Fibroblast of skin of back (primary cell): ENCODE results near the gene RBM7. TPM values are rescaled to one million over a fixed set of nuclear protein-coding genes. Genes with fewer than 3 reads are reported as not detected.

Experiments used
- DNase-seq: peaks from one replicate; pipeline ENCODE4 v3.0.0-alpha.2; 2013
- polyA plus RNA-seq, 2 experiments: library from polyadenylated mRNA; unstranded; fragments of 120-200 nt; gene quantifications; one replicate each; pipeline ENCODE4 v1.2.1, GENCODE V29; 2013; ENCODE audit not compliant: insufficient read length in 2 of 2

The RBM7 gene
- 49.6 TPM for polyA plus RNA-seq (2013, experiment 1 of 2; ENCODE audit: insufficient read length)
- polyA plus RNA-seq (2013, experiment 2 of 2; ENCODE audit: insufficient read length): 35.7 TPM

- DNase-seq: peak; percentile 99
Observed at GRCh38 chr11:114400216-114400914, at the start of gene RBM7, which contains the start of gene C11orf71. Gene RBM7 (plus strand): TSS chr11:114400666. CDS start chr11:114400672, 6 bp downstream. Gene C11orf71 (minus strand): TSS chr11:114400511. CDS start chr11:114400331, 180 bp downstream.

- DNase-seq: peak; percentile 72
Observed at GRCh38 chr11:114353443-114353842, 47.0 kb upstream of the RBM7 start.

GRCh38 chr11:114354076-114354475 lies 46.4 kb upstream of the RBM7 start:
- peak; percentile 98 for DNase-seq

- DNase-seq: no peak
Observed at GRCh38 chr11:114358716-114359115, 41.8 kb upstream of the RBM7 start.

GRCh38 chr11:114359342-114359741 lies 41.1 kb upstream of the RBM7 start:
- DNase-seq: peak; percentile 77

- no peak for DNase-seq
Observed at GRCh38 chr11:114362326-114362725, 38.1 kb upstream of the RBM7 start.

- DNase-seq: no peak
Observed at GRCh38 chr11:114362958-114363357, 37.5 kb upstream of the RBM7 start.

- peak; percentile 98 for DNase-seq
Observed at GRCh38 chr11:114366331-114367243, 33.9 kb upstream of the RBM7 start.

- no peak for DNase-seq
Observed at GRCh38 chr11:114367244-114367957, 33.1 kb upstream of the RBM7 start.

- no peak for DNase-seq
Observed at GRCh38 chr11:114368918-114369680, 31.4 kb upstream of the RBM7 start.

- no peak for DNase-seq
Observed at GRCh38 chr11:114375052-114375451, 25.4 kb upstream of the RBM7 start.

- DNase-seq: peak; percentile 98
Observed at GRCh38 chr11:114377612-114378267, 22.7 kb upstream of the RBM7 start.

GRCh38 chr11:114379394-114380069 lies 20.9 kb upstream of the RBM7 start:
- DNase-seq: no peak

GRCh38 chr11:114382509-114382908 lies 18.0 kb upstream of the RBM7 start:
- no peak for DNase-seq

GRCh38 chr11:114384487-114384886 lies 16.0 kb upstream of the RBM7 start:
- no peak for DNase-seq

- no peak for DNase-seq
Observed at GRCh38 chr11:114386131-114386530, 14.3 kb upstream of the RBM7 start.

GRCh38 chr11:114386545-114386944 lies 13.9 kb upstream of the RBM7 start:
- no peak for DNase-seq

- DNase-seq: no peak
Observed at GRCh38 chr11:114392735-114393667, 7.5 kb upstream of the RBM7 start.

GRCh38 chr11:114395736-114396135 lies 4.7 kb upstream of the RBM7 start:
- DNase-seq: no peak

- DNase-seq: no peak
Observed at GRCh38 chr11:114396916-114397315, 3.5 kb upstream of the RBM7 start.
